ENCODE data around the gene FCRL5.

Gene FCRL5

DNA sequence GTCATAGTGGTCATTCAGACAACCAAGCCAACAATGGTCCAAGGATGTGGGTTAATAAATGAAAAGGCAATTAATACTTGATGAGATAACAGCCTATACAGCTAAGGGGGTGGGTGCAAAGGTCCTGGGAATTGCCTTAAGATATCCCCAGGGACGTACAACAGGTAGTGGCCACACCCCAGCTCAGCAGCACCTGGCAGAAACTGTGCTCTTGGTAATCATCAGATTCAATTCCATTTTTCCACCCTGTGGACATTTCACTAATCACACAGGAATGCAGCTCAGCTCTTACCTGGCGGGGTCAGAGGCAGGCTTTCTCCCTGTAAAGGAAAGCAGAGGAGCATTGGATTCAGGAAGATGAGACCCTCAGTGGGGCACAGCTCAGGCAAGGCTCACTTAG lies 32.9 kb downstream of the FCRL5 start:
- no peaks in the 10 kb centered on the region for H3K9me3 ChIP-seq (ENCODE audit: control insufficient read depth, low read length)
- H3K18ac ChIP-seq (ENCODE audit: low read depth in 1 of 2, low read length in 2 of 2), result no peak overlapping the region
- H2BK12ac ChIP-seq (ENCODE audit: low read length in 2 of 2), result no peak overlapping the region
- 68% methylated on average over 2 of the region's 2 CpGs for WGBS
- no peak overlapping the region for H2AK5ac ChIP-seq (ENCODE audit: low read length, severe bottlenecking)
- no peak overlapping the region for H4K91ac ChIP-seq (ENCODE audit: low read length)
- no peak for DNase-seq
- H3K27me3 ChIP-seq (ENCODE audit: control insufficient read depth in 1 of 2, insufficient read depth in 1 of 2, low read length in 2 of 2), result peaks cover 8 to 51% of the 10 kb centered on the region in 2 experiments
- no peak overlapping the region for H2AFZ ChIP-seq (ENCODE audit: low read depth, low read length)
- no peak overlapping the region for H3K4ac ChIP-seq (ENCODE audit: low read depth in 1 of 2, low read length in 2 of 2)
- no peaks in the 10 kb centered on the region for H3K4me1 ChIP-seq (ENCODE audit: control insufficient read depth, insufficient read depth, low read depth, low read length)
- H3K4me3 ChIP-seq (ENCODE audit: insufficient read depth in 1 of 2, low read depth in 1 of 2, low read length in 2 of 2), result no peak overlapping the region
- no peaks in the 10 kb centered on the region for H3K79me1 ChIP-seq (replicated peaks; ENCODE audit: low read length, poor library complexity, severe bottlenecking)
- H2BK15ac ChIP-seq (ENCODE audit: low read depth, poor library complexity, severe bottlenecking), result no peak overlapping the region
- H3K9ac ChIP-seq (ENCODE audit: low read length), result no peak overlapping the region
- H3K23ac ChIP-seq (ENCODE audit: low read length in 2 of 2), result no peak overlapping the region
- no peak overlapping the region for H2BK120ac ChIP-seq (ENCODE audit: low read depth, low read length)
- no peak overlapping the region for H3K27ac ChIP-seq (ENCODE audit: low read length, poor library complexity, severe bottlenecking)
- no peak overlapping the region for H3K4me2 ChIP-seq (ENCODE audit: low read length, poor library complexity, severe bottlenecking)
- no peak overlapping the region for H4K8ac ChIP-seq (ENCODE audit: low read length)
- peak overlapping the region in 1 of 2 experiments; percentile 33 for H3K14ac ChIP-seq (ENCODE audit: low read length in 2 of 2)
- no peaks in the 10 kb centered on the region for H3K36me3 ChIP-seq (ENCODE audit: control insufficient read depth in 1 of 2, insufficient read depth in 2 of 2, low read depth in 1 of 2, low read length in 2 of 2)
- no peak overlapping the region for H2BK5ac ChIP-seq (ENCODE audit: low read depth, low read length, poor library complexity, severe bottlenecking)

DNA sequence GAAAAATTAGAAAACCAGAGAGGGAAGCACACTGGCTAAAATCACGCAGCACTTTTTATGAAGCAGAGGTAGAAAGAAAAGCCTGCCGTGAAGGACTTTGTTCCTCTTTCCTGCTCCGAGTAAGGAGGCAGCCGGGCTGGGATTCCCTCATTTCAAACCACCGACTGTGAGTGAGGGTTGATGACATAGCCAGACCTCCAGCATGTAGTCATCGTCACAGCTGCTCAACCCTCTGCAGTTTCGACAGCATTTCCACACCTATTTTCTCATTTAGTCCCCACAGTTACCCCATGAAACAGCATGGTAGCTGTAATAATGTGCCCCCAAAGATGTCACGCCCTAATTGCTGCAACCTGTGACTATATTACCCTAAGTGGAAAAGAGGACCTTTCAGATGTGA lies 35.3 kb downstream of the FCRL5 start:
- no peak overlapping the region for H3K18ac ChIP-seq (ENCODE audit: low read depth in 1 of 2, low read length in 2 of 2)
- H3K23ac ChIP-seq (ENCODE audit: low read length in 2 of 2), result no peak overlapping the region
- WGBS, result 86% methylated on average over 7 of the region's 8 CpGs
- H3K27me3 ChIP-seq (ENCODE audit: control insufficient read depth in 1 of 2, insufficient read depth in 1 of 2, low read length in 2 of 2), result peaks cover 4 to 39% of the 10 kb centered on the region in 2 experiments
- no peaks in the 10 kb centered on the region for H3K79me1 ChIP-seq (replicated peaks; ENCODE audit: low read length, poor library complexity, severe bottlenecking)
- no peak overlapping the region for H2BK120ac ChIP-seq (ENCODE audit: low read depth, low read length)
- H2BK15ac ChIP-seq (ENCODE audit: low read depth, poor library complexity, severe bottlenecking), result no peak overlapping the region
- no peak overlapping the region for H3K4me3 ChIP-seq (ENCODE audit: insufficient read depth in 1 of 2, low read depth in 1 of 2, low read length in 2 of 2)
- no peak overlapping the region for H3K14ac ChIP-seq (ENCODE audit: low read length in 2 of 2)
- no peak overlapping the region for H3K4ac ChIP-seq (ENCODE audit: low read depth in 1 of 2, low read length in 2 of 2)
- H2BK12ac ChIP-seq (ENCODE audit: low read length in 2 of 2), result no peak overlapping the region
- H4K8ac ChIP-seq (ENCODE audit: low read length), result no peak overlapping the region
- no peak overlapping the region for H3K4me2 ChIP-seq (ENCODE audit: low read length, poor library complexity, severe bottlenecking)
- H2BK5ac ChIP-seq (ENCODE audit: low read depth, low read length, poor library complexity, severe bottlenecking), result no peak overlapping the region
- no peak overlapping the region for H2AK5ac ChIP-seq (ENCODE audit: low read length, severe bottlenecking)
- no peak for DNase-seq
- no peaks in the 10 kb centered on the region for H3K36me3 ChIP-seq (ENCODE audit: control insufficient read depth in 1 of 2, insufficient read depth in 2 of 2, low read depth in 1 of 2, low read length in 2 of 2)
- no peaks in the 10 kb centered on the region for H3K4me1 ChIP-seq (ENCODE audit: control insufficient read depth, insufficient read depth, low read depth, low read length)
- no peaks in the 10 kb centered on the region for H3K9me3 ChIP-seq (ENCODE audit: control insufficient read depth, low read length)
- no peak overlapping the region for H3K9ac ChIP-seq (ENCODE audit: low read length)
- H3K27ac ChIP-seq (ENCODE audit: low read length, poor library complexity, severe bottlenecking), result no peak overlapping the region
- H2AFZ ChIP-seq (ENCODE audit: low read depth, low read length), result no peak overlapping the region
- H4K91ac ChIP-seq (ENCODE audit: low read length), result no peak overlapping the region

DNA sequence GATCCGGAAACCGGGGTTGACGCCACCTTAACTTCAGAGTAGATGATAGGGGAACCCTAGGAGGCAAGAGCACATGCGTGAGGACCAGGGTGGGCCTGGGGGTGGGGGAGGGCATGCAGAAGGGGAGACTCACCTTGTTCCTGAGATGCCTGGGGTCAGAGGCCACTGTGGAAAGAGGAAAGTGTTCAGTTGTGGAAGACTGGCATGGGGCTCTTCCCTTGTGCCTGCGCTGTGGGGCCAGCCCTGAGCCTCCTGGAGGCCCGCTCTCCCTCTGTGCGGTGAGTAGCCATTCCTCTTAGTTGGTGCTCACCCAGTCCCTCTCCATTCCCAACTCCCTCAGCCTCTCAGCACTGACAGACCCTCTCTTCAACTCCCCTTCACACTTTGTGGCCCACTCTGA lies 36.6 kb downstream of the FCRL5 start:
- Histone ChIP-seq H2AFZ (ENCODE audit: low read depth, low read length) (no peak overlapping the region), H3K27ac (ENCODE audit: low read length, poor library complexity, severe bottlenecking) (no peak overlapping the region), H2BK12ac (ENCODE audit: low read length in 2 of 2) (no peak overlapping the region)

DNA sequence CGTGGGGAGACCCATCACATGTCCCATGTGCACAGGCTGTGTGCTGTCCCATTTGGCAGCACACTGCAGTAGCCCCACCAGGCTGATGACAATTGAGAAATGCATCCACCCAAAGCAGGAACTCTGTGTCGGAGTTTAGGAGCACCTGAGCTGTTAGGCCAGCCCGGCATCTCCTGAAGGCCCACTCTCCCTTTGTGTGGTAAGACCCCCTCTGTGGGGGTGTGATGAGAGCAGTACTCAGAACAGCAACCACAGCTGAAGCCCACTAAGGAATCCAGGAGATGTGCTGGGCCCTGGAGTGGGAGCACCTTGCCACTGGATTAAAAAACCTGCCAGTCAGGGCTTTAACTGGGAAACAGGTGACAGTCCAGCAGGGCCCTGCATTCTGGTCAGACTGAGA lies 37.2 kb downstream of the FCRL5 start:
- H3K9me3 ChIP-seq (ENCODE audit: control insufficient read depth, low read length), result no peaks in the 10 kb centered on the region
- H4K8ac ChIP-seq (ENCODE audit: low read length), result no peak overlapping the region
- no peak overlapping the region for H2BK5ac ChIP-seq (ENCODE audit: low read depth, low read length, poor library complexity, severe bottlenecking)
- no peak overlapping the region for H2BK120ac ChIP-seq (ENCODE audit: low read depth, low read length)
- no peak overlapping the region for H3K4ac ChIP-seq (ENCODE audit: low read depth in 1 of 2, low read length in 2 of 2)
- WGBS, result 89% methylated on average over 3 of the region's 3 CpGs
- no peak overlapping the region for H2BK12ac ChIP-seq (ENCODE audit: low read length in 2 of 2)
- no peak overlapping the region for H4K91ac ChIP-seq (ENCODE audit: low read length)
- DNase-seq, result no peak
- no peak overlapping the region for H3K4me2 ChIP-seq (ENCODE audit: low read length, poor library complexity, severe bottlenecking)
- no peak overlapping the region for H3K14ac ChIP-seq (ENCODE audit: low read length in 2 of 2)
- H3K4me1 ChIP-seq (ENCODE audit: control insufficient read depth, insufficient read depth, low read depth, low read length), result no peaks in the 10 kb centered on the region
- no peak overlapping the region for H3K27ac ChIP-seq (ENCODE audit: low read length, poor library complexity, severe bottlenecking)
- no peak overlapping the region for H3K4me3 ChIP-seq (ENCODE audit: insufficient read depth in 1 of 2, low read depth in 1 of 2, low read length in 2 of 2)
- H3K27me3 ChIP-seq (ENCODE audit: control insufficient read depth in 1 of 2, insufficient read depth in 1 of 2, low read length in 2 of 2), result peaks cover 4 to 24% of the 10 kb centered on the region in 2 experiments
- H3K23ac ChIP-seq (ENCODE audit: low read length in 2 of 2), result no peak overlapping the region
- H3K79me1 ChIP-seq (replicated peaks; ENCODE audit: low read length, poor library complexity, severe bottlenecking), result no peaks in the 10 kb centered on the region
- H3K18ac ChIP-seq (ENCODE audit: low read depth in 1 of 2, low read length in 2 of 2), result no peak overlapping the region
- H2AK5ac ChIP-seq (ENCODE audit: low read length, severe bottlenecking), result no peak overlapping the region
- H3K9ac ChIP-seq (ENCODE audit: low read length), result no peak overlapping the region
- H2AFZ ChIP-seq (ENCODE audit: low read depth, low read length), result no peak overlapping the region
- no peak overlapping the region for H2BK15ac ChIP-seq (ENCODE audit: low read depth, poor library complexity, severe bottlenecking)
- no peaks in the 10 kb centered on the region for H3K36me3 ChIP-seq (ENCODE audit: control insufficient read depth in 1 of 2, insufficient read depth in 2 of 2, low read depth in 1 of 2, low read length in 2 of 2)

More for the DNA sequence above, 36.6 kb downstream of the FCRL5 start:
- Histone ChIP-seq H3K9ac (ENCODE audit: low read length) (no peak overlapping the region), H3K4ac (ENCODE audit: low read depth in 1 of 2, low read length in 2 of 2) (no peak overlapping the region), H2BK5ac (ENCODE audit: low read depth, low read length, poor library complexity, severe bottlenecking) (no peak overlapping the region), H2BK15ac (ENCODE audit: low read depth, poor library complexity, severe bottlenecking) (no peak overlapping the region), H2AK5ac (ENCODE audit: low read length, severe bottlenecking) (no peak overlapping the region), H3K18ac (ENCODE audit: low read depth in 1 of 2, low read length in 2 of 2) (no peak overlapping the region), H4K91ac (ENCODE audit: low read length) (no peak overlapping the region), H3K14ac (ENCODE audit: low read length in 2 of 2) (no peak overlapping the region), H3K4me1 (ENCODE audit: control insufficient read depth, insufficient read depth, low read depth, low read length) (no peaks in the 10 kb centered on the region), H3K9me3 (ENCODE audit: control insufficient read depth, low read length) (no peaks in the 10 kb centered on the region), H3K27me3 (ENCODE audit: control insufficient read depth in 1 of 2, insufficient read depth in 1 of 2, low read length in 2 of 2) (peaks cover 4 to 27% of the 10 kb centered on the region in 2 experiments), H4K8ac (ENCODE audit: low read length) (no peak overlapping the region), H3K4me3 (ENCODE audit: insufficient read depth in 1 of 2, low read depth in 1 of 2, low read length in 2 of 2) (no peak overlapping the region), H2BK120ac (ENCODE audit: low read depth, low read length) (no peak overlapping the region), H3K4me2 (ENCODE audit: low read length, poor library complexity, severe bottlenecking) (no peak overlapping the region), H3K36me3 (ENCODE audit: control insufficient read depth in 1 of 2, insufficient read depth in 2 of 2, low read depth in 1 of 2, low read length in 2 of 2) (no peaks in the 10 kb centered on the region), H3K79me1 (replicated peaks; ENCODE audit: low read length, poor library complexity, severe bottlenecking) (no peaks in the 10 kb centered on the region), H3K23ac (ENCODE audit: low read length in 2 of 2) (no peak overlapping the region)
- DNase-seq, result no peak
- WGBS, result 88% methylated on average over 7 of the region's 7 CpGs

Data from mesenchymal stem cell (in vitro differentiated cells and primary cell).